HG02840 (cell line): Measurements from ENCODE around the gene ABCA2.

Experiments
- ATAC-seq: cut with Tn5 transposase; IDR thresholded peaks from one replicate; pipeline ENCODE4 v1.9.1; 2021; ENCODE audit warnings: mild to moderate bottlenecking, moderate library complexity, moderate number of reproducible peaks; ENCODE audit not compliant: unreplicated experiment, low FRiP score

ABCA2 gene

DNA sequence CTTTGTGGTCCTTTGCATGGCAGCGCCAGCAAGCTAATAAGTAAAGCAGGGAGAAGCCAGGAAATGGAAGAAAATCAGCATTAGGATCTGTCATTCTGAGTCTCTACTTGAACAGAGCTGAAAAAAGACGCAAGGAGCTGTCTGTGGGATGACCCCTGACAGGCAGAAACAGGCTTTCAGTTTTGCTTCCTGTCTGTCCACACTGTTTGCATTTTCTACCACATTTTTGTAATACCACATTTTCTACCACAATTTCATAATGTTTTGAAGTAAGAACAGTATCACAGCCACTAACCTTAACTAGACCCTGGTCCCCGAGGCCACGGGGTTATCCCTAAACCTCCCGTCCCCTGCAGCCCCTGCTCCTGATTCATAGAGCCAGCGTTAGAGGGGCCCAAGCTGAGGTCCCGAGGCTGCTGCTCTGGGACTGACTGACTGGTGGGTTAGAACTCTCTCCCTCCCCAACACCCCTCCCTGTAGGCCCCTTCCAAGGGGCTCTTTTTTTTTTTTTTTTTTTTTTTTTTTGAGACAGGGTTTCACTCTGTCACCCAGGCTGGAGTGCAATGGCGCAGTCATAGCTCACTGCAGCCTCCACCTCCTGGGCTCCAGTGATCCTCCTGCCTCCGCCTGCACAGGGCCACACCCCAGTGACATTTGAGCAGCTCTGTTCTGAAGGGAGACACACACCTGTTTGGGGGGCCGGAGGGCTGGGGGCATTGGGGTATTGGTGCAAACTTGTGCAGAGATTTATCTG, 27.7 kb downstream of the ABCA2 start:
- peak; percentile 71 for ATAC-seq

DNA sequence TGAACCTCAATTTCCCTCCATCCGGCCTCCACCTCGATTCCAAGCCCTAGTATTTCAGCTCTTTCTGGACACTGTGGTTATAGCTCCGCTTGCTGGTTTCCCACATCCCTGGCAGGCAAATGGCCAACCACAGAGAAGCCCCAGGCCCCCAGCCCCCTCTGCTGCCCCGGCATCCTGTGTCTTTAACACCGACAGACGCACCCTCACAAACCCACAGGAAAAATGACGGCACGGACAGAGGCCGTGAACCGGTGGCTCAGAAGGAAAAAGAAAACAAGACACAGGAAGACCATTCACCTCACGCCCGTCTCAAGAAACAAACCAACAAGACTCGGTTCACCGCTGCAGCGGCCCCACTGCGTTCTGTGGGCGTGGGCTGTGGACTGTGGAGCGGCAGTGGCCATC, 30.2 kb downstream of the ABCA2 start:
- no peak for ATAC-seq

GRCh38 chr9:136997371-136997770, 30.7 kb downstream of the ABCA2 start:
- no peak for ATAC-seq

GRCh38 chr9:136996361-136997292, 31.4 kb downstream of the ABCA2 start, which contains the start of gene CLIC3:
Gene CLIC3, minus strand, starts transcription at chr9:136996568. Its CDS starts 25 bp downstream, at chr9:136996543.
- no peak for ATAC-seq

DNA sequence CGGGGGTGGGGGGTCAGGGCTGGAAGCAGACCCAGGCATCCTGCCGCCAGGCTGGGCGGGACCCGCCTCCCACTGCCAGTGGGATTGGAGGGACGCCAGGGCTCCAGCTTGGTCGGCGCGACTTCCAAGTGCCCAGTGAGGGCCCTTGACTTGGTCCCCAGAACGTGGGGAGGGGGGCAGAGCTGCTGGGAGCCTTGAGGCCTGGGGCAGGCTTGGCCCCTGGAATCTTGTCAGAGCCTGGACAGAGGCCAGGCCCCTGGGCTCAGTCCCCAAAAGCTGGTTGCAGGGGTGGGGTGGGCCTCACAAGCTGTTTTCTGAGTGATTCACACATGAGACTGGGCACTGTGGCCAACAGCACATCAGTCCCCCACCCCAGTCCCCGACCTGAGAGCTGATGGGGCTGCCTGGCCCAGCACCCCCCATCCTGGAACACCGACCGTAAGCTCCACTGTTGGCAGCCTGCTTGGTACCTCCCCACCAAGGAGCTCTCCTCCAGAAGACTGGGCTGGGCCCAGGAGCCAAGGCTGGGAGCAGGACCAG, 32.2 kb downstream of the ABCA2 start:
- ATAC-seq, result no peak

GRCh38 chr9:136995362-136995761, 32.7 kb downstream of the ABCA2 start:
- no peak for ATAC-seq

GRCh38 chr9:136994888-136995230, 33.2 kb downstream of the ABCA2 start:
- no peak for ATAC-seq

DNA sequence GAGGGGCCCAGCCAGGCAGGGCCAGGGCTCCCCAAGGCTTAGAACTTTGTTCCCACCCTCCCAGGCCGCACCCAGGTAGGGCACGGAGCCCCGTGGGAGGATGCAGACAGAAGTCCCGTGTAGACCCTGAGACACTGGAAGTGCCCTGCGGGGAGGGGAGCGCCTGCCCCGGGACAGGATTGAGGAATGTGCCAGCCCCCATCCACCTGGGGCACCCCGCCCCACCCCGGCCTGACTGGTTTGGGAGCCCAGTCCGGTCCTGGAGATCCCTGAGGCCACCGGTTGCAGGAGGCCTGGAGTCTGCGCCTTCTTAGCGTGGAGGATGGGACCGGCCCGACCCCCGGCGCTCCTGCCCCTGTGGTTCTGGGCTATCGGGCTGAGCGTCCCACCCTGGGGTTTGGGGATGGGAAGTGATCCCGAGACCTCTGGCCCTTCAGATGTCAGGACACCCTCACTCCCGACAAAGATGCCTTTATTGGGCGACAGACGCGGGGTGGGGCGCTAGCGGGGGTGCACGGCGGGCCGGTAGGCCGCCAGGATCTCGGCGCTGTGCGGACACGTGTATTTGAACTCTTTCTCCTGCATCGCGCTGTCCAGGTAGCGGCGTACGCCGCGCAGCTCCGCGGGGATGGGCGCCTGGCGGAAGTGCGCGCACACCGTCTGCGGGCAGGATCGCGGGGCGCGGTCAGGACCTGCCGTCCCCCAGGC, 33.7 kb downstream of the ABCA2 start:
- no peak for ATAC-seq

DNA sequence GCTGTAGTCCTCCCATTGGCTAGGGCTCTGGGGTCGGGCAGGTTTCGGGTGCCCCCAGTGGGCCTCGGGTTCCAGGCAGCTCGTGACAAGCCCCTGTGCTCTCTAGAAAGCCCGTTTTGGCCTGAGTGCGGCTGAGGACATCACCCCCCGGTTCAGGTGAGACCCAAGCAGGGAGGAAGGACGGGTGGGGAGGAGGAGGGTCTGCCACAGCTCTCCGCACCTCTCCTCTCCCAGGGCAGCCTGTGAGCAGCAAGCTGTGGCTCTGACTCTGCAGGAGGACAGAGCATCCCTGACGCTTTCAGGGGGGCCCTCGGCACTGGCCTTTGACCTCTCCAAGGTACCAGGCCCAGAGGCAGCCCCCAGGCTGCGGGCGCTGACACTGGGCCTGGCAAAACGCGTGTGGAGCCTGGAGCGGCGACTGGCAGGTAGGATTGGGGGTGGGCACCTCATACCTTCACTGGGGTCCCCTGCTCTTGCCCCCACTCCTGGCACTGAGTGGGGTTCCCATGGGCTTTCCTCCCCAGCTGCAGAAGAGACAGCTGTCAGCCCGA, 35.1 kb downstream of the ABCA2 start:
- no peak for ATAC-seq

DNA sequence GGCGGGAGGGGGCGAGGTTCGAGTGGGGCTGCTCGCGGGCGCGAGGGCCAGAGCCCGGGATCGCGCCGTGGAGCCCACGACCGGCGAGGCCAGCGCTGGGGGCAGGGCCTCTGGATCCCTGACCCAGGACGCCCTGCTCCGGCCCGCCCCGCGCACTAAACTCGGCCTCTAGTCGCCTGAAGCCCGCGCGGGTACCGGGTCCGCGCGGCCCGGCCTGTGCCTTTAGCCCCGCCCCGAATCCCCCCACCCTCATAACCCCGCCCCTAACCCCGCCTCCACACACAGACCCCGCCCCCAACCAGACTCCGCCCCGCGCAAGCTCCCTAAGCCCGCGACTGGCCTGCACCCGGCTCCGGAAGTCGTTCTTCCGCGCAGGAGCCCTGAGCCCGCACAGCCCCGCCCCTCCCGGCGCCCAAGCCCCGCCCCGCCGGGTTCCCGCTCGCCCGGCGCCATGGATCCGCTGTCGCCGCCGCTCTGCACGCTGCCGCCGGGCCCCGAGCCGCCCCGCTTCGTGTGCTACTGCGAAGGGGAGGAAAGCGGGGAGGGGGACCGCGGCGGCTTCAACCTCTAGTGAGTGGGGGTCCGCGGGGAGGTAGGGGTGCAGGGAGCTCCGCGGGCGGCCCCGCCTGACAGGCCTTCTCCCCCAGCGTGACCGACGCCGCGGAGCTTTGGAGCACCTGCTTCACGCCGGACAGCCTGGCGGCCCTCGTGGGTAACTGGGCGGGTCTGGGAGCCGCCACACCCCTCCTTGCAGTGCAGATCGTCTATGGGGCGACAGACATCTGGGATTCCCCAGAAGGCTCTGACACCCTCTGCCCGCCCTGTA, 35.8 kb downstream of the ABCA2 start, which contains the start of gene PAXX:
Gene PAXX (plus strand): TSS at position 430 of the 826 bp plus-strand sequence. CDS start 22 bp downstream, at position 452.
- peak; percentile 69 for ATAC-seq

- ATAC-seq, result no peak
These were observed 37.7 kb downstream of the ABCA2 start for GRCh38 chr9:136990242-136990911.

GRCh38 chr9:136988872-136989271, 39.2 kb downstream of the ABCA2 start:
- ATAC-seq, result no peak

- ATAC-seq, result no peak
These were observed 42.2 kb downstream of the ABCA2 start for GRCh38 chr9:136985853-136986252.

DNA sequence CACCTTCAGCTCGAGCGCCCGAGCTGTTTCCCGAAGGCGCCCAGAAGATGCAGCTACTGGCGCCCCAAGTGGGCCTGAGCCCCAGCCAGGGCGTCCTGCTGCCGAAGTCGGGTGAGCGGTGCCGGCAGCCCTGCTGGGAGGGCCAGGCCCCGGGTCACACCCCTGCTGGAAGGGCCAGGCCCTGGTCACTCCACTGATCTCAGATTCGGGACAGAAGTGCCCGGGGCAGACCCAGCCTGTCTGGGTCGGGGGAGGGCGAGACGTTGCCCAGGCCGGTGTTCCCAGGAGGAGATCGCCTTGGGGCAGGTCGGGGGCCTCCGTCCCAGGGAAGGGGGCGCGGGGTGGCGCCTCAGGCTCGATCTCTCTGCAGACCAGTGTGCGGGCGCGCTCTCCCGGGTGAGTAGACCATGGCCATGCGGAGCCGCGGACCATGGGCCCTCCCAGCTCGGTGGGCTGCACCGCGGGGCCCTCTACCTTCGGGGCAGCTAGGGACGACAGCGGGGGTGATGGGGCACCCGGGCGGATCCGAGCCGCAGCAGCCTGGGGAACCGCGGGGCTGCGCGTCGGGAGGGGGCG, 42.9 kb downstream of the ABCA2 start:
- no peak for ATAC-seq

DNA sequence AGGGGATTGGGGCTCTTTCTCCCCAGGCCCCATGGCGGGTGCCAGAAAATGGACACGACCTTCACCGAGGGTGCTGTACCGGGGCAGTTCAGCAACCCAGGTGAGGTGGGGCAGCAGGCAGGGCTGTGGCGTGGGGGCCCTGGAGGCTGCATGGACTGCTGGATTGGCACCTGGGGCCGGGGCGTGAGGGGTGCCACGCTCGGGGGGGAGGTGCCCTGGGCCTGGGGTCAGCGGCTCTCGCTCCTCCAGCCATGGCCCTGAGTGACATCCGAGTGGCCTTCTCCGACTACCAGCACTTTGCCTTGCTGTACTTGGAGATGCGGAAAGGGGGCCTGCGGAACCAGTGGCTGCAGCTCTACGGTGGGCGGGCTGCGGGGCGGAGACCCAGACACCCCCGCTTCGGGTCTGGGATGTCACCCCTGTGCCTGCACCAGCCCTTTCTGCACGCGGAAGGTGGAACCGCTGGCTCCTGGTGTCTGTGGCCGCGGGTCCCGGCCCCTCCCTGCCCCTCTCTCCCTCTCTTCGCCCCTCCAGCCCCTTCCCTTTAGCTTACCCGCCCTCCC, 43.5 kb downstream of the ABCA2 start:
- ATAC-seq, result no peak

- ATAC-seq, result no peak
These were observed 44.3 kb downstream of the ABCA2 start for GRCh38 chr9:136983656-136984314.

DNA sequence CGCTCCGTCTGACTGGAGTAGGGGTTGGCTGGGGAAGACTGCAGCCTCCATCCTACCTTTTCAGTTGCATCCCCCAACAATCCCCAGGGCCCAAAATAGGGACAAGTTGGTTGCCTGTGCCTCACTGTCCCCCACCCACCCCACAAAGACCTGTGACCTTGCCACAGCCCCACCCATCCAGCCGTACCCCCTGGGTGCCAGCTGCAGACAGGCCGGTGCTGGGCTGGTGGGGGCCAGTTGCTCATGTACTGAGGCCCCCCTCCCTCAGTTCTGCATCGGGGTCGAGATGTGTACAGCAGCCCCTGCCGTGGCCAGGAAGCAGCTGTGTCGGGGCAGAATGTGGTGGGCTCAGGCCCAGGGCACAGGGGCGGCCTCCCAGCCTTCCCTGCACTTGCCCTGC, 44.9 kb downstream of the ABCA2 start:
- ATAC-seq, result no peak
